ENCODE measurements around the gene ADAM15.

GRCh38 chr1:155012026-155012546 lies 39.0 kb upstream of the ADAM15 start:
- no peak; a peak in 1 of 3 replicates for TF ChIP-seq POLR2A (IDR thresholded peaks at IDR 0.05; ENCODE audit: control extremely low read depth in 1 of 2, low read depth in 2 of 2, low read length in 2 of 2)
- no peak for TF ChIP-seq CHD1 (IDR thresholded peaks at IDR 0.05; ENCODE audit: low read depth, low read length)
- no peak for TF ChIP-seq ATF2 (IDR thresholded peaks at IDR 0.05; ENCODE audit: low read length)
- TF ChIP-seq CTCF (IDR thresholded peaks at IDR 0.05; ENCODE audit: control extremely low read depth in 1 of 3, insufficient read depth in 1 of 3, low read depth in 1 of 3, low read length in 3 of 3): no peak; a peak in 1 of 4 replicates
- TF ChIP-seq EZH2 (IDR thresholded peaks at IDR 0.05; ENCODE audit: low read depth, low read length, severe bottlenecking): no peak
- no peak for TF ChIP-seq BRCA1 (IDR thresholded peaks at IDR 0.05; ENCODE audit: low read depth, low read length)

Data from H1 (cell line).